Natural killer cell treated with Interleukin-12 subunit alpha and Interleukin-12 subunit beta and Interleukin-15 and Interleukin-18, amount 100 ng/mL, for 72 hours (primary cell): ENCODE data around the gene SHC2. TPM values are rescaled to one million over a fixed set of nuclear protein-coding genes. Genes with fewer than 3 reads are reported as not detected.
"Not testable (repeated sequence)": the region's sequence is repeated elsewhere in the genome, so short reads cannot be mapped to it uniquely, and the experiment has no call there.

Source experiments
- ATAC-seq, 2 donors: fragments of 150-1000 bp; cut with Tn5 transposase in 1 of 2; sonication (Bioruptor Pico), chemical (Tn5 transposase) in 1 of 2; 2 replicates each; pipeline ENCODE4 v1.10.0; 2021
- DNase-seq: peaks from one replicate; pipeline ENCODE4 v3.0.0; 2022; ENCODE audit warnings: low spot score
- H3K27ac Mint-ChIP-seq, 2 donors: 1 replicate in 1 of 2; 2 replicates in 1 of 2; pipeline ENCODE4 v1.8.0; 2022; ENCODE audit warnings: mixed read lengths in 2 of 2, mild to moderate bottlenecking in 1 of 2, moderate library complexity in 1 of 2
- H3K27me3 Mint-ChIP-seq, 2 donors: 1 replicate in 1 of 2; 2 replicates in 1 of 2; pipeline ENCODE4 v1.8.0; 2022; ENCODE audit warnings: mixed read lengths in 2 of 2
- H3K36me3 Mint-ChIP-seq: one replicate; pipeline ENCODE4 v1.8.0; 2022; ENCODE audit warnings: mixed read lengths
- H3K4me1 Mint-ChIP-seq, 2 donors: 1 replicate in 1 of 2; 2 replicates in 1 of 2; pipeline ENCODE4 v1.8.0; 2022; ENCODE audit warnings: low read depth in 2 of 2, mixed read lengths in 2 of 2, mild to moderate bottlenecking in 1 of 2
- H3K4me3 Mint-ChIP-seq: one replicate; pipeline ENCODE4 v1.8.0; 2022; ENCODE audit warnings: mixed read lengths
- H3K9me3 Mint-ChIP-seq: 2 replicates; pipeline ENCODE4 v1.8.0; 2022; ENCODE audit warnings: mixed read lengths
- total RNA-seq, 2 donors: library from RNA; stranded (reverse); gene quantifications; one replicate each; pipeline ENCODE4 v1.2.3, GENCODE V29; 2022

Gene SHC2
- total RNA-seq, 2 donors from 2014 or later: 0.67 TPM; not detected in 1

- DNase-seq: no peak
- no peaks in the 10 kb centered on the region for H3K4me1 Mint-ChIP-seq
- H3K4me3 Mint-ChIP-seq: no peak overlapping the region
- no peaks in the 10 kb centered on the region for H3K36me3 Mint-ChIP-seq
- ATAC-seq: no peak
- peaks cover 4% of the 10 kb centered on the region for H3K9me3 Mint-ChIP-seq
- peaks cover 0 to 14% of the 10 kb centered on the region in 2 donors for H3K27me3 Mint-ChIP-seq
- no peak overlapping the region for H3K27ac Mint-ChIP-seq
Measured at GRCh38 chr19:440391-441212, 20.2 kb downstream of the SHC2 start.

GRCh38 chr19:439167-439900 is 21.5 kb downstream of the SHC2 start:
- Mint-ChIP-seq H3K27me3 (peaks cover 0 to 14% of the 10 kb centered on the region in 2 donors), H3K36me3 (no peaks in the 10 kb centered on the region), H3K4me1 (no peaks in the 10 kb centered on the region), H3K9me3 (peaks cover 4% of the 10 kb centered on the region), H3K4me3 (no peak overlapping the region), H3K27ac (no peak overlapping the region)
- no peak for DNase-seq
- ATAC-seq: no peak

GRCh38 chr19:438416-438958 is 22.3 kb downstream of the SHC2 start:
- DNase-seq (no peak), ATAC-seq (no peak)
- no peaks in the 10 kb centered on the region for H3K36me3 Mint-ChIP-seq
- H3K27me3 Mint-ChIP-seq: peaks cover 0 to 14% of the 10 kb centered on the region in 2 donors
- no peaks in the 10 kb centered on the region for H3K4me1 Mint-ChIP-seq
- no peak overlapping the region for H3K27ac Mint-ChIP-seq
- H3K9me3 Mint-ChIP-seq: peaks cover 4% of the 10 kb centered on the region
- no peak overlapping the region for H3K4me3 Mint-ChIP-seq

GRCh38 chr19:437041-437440 is 23.8 kb downstream of the SHC2 start:
- H3K36me3 Mint-ChIP-seq: no peaks in the 10 kb centered on the region
- ATAC-seq: no peak
- no peak for DNase-seq
- H3K27ac Mint-ChIP-seq: no peak overlapping the region
- H3K27me3 Mint-ChIP-seq: peaks cover 0 to 11% of the 10 kb centered on the region in 2 donors
- no peak overlapping the region for H3K4me3 Mint-ChIP-seq
- H3K9me3 Mint-ChIP-seq: peaks cover 2% of the 10 kb centered on the region
- no peaks in the 10 kb centered on the region for H3K4me1 Mint-ChIP-seq

- Mint-ChIP-seq H3K4me1 (no peaks in the 10 kb centered on the region), H3K27me3 (peaks cover 0 to 9% of the 10 kb centered on the region in 2 donors), H3K27ac (no peak overlapping the region), H3K9me3 (no peaks in the 10 kb centered on the region), H3K36me3 (no peaks in the 10 kb centered on the region), H3K4me3 (no peak overlapping the region)
- ATAC-seq: no peak
- DNase-seq: no peak
Measured at GRCh38 chr19:436413-436950, 24.4 kb downstream of the SHC2 start.

GRCh38 chr19:435707-436412 is 25.0 kb downstream of the SHC2 start:
- DNase-seq (no peak), ATAC-seq (no peak)
- peaks cover 4% of the 10 kb centered on the region for H3K36me3 Mint-ChIP-seq
- H3K4me1 Mint-ChIP-seq: no peaks in the 10 kb centered on the region
- no peak overlapping the region for H3K4me3 Mint-ChIP-seq
- no peak overlapping the region for H3K27ac Mint-ChIP-seq
- peaks cover 0 to 5% of the 10 kb centered on the region in 2 donors for H3K27me3 Mint-ChIP-seq
- peaks cover 3% of the 10 kb centered on the region for H3K9me3 Mint-ChIP-seq

- peaks cover 0 to 4% of the 10 kb centered on the region in 2 donors for H3K27me3 Mint-ChIP-seq
- H3K4me3 Mint-ChIP-seq: no peak overlapping the region
- H3K36me3 Mint-ChIP-seq: peaks cover 4% of the 10 kb centered on the region
- no peaks in the 10 kb centered on the region for H3K4me1 Mint-ChIP-seq
- H3K27ac Mint-ChIP-seq: no peak overlapping the region
- H3K9me3 Mint-ChIP-seq: peaks cover 3% of the 10 kb centered on the region
- DNase-seq (no peak), ATAC-seq (no peak)
Measured at GRCh38 chr19:435056-435706, 25.7 kb downstream of the SHC2 start.

- H3K9me3 Mint-ChIP-seq: peaks cover 3% of the 10 kb centered on the region
- ATAC-seq: no peak
- no peak overlapping the region for H3K27ac Mint-ChIP-seq
- H3K27me3 Mint-ChIP-seq: peaks cover 0 to 4% of the 10 kb centered on the region in 2 donors
- DNase-seq: no peak
- no peaks in the 10 kb centered on the region for H3K4me1 Mint-ChIP-seq
- no peak overlapping the region for H3K4me3 Mint-ChIP-seq
- H3K36me3 Mint-ChIP-seq: peaks cover 4% of the 10 kb centered on the region
Measured at GRCh38 chr19:434152-434960, 26.5 kb downstream of the SHC2 start.

GRCh38 chr19:430701-431100 is 30.1 kb downstream of the SHC2 start:
- H3K27me3 Mint-ChIP-seq: no peaks in the 10 kb centered on the region
- ATAC-seq (no peak), DNase-seq (no peak)
- peaks cover 3% of the 10 kb centered on the region for H3K9me3 Mint-ChIP-seq
- H3K4me3 Mint-ChIP-seq: no peak overlapping the region
- no peak overlapping the region for H3K27ac Mint-ChIP-seq
- peaks cover 4% of the 10 kb centered on the region for H3K36me3 Mint-ChIP-seq
- no peaks in the 10 kb centered on the region for H3K4me1 Mint-ChIP-seq

- peaks cover 4% of the 10 kb centered on the region for H3K36me3 Mint-ChIP-seq
- H3K9me3 Mint-ChIP-seq: peaks cover 3% of the 10 kb centered on the region
- H3K27ac Mint-ChIP-seq: no peak overlapping the region
- no peaks in the 10 kb centered on the region for H3K27me3 Mint-ChIP-seq
- H3K4me3 Mint-ChIP-seq: no peak overlapping the region
- ATAC-seq (no peak), DNase-seq (no peak)
- no peaks in the 10 kb centered on the region for H3K4me1 Mint-ChIP-seq
Measured at GRCh38 chr19:428149-428548, 32.7 kb downstream of the SHC2 start.

- not testable (repeated sequence) for H3K9me3 Mint-ChIP-seq, H3K36me3 Mint-ChIP-seq, ATAC-seq, H3K4me1 Mint-ChIP-seq, DNase-seq, H3K27me3 Mint-ChIP-seq, H3K4me3 Mint-ChIP-seq, H3K27ac Mint-ChIP-seq
Measured at GRCh38 chr19:427675-428074, 33.2 kb downstream of the SHC2 start.

- H3K27me3 Mint-ChIP-seq: no peaks in the 10 kb centered on the region
- H3K4me1 Mint-ChIP-seq: no peaks in the 10 kb centered on the region
- peaks cover 3% of the 10 kb centered on the region for H3K9me3 Mint-ChIP-seq
- H3K27ac Mint-ChIP-seq: no peak overlapping the region
- DNase-seq (peak; percentile 47), ATAC-seq (no peak)
- peaks cover 4% of the 10 kb centered on the region for H3K36me3 Mint-ChIP-seq
- H3K4me3 Mint-ChIP-seq: no peak overlapping the region
Measured at GRCh38 chr19:426725-427445, 33.9 kb downstream of the SHC2 start.
